Uterine smooth muscle cell (primary cell): ENCODE measurements around the gene IL37. TPM values are rescaled to one million over a fixed set of nuclear protein-coding genes. Genes with fewer than 3 reads are reported as not detected.

Source experiments
- total RNA-seq: library from RNA; depleted of rRNA; stranded (reverse); fragments of >200 nt; gene quantifications from 2 replicates; pipeline ENCODE4 v1.2.3, GENCODE V29; 2014

Gene IL37, protein sequence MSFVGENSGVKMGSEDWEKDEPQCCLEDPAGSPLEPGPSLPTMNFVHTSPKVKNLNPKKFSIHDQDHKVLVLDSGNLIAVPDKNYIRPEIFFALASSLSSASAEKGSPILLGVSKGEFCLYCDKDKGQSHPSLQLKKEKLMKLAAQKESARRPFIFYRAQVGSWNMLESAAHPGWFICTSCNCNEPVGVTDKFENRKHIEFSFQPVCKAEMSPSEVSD
- total RNA-seq = 0.22 TPM in 1 of 2 replicates, not detected in the other

DNA sequence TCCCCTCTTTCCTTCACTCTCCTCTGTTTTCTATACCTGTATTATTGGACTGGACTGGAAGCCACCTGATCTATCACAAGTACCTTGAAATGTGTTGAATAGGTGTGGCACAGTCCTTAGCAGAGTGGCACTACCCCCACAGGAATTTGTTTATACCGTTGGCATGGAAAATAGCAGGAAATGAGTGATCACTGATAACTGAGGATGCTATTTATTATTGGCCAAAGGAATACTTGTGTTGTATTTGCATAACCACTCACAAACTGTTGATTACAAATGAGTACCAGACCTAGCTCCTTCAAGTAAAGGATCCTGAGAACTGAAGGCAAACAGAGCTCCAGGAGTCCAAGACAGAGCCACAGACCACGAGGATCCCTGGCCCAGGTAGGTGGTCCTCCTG, at the start of gene IL37:
Gene IL37, plus strand, starts transcription at position 301 of the 400 bp plus-strand sequence. CDS start 1,848 bp downstream, outside the sequence.

Other genes with a start within 250 kb of the IL37 start
- gene NT5DC4, start 190.1 kb upstream of the IL37 start, total RNA-seq = 0.11 TPM in 1 of 2 replicates, not detected in the other
- 3.9 and 15.8 TPM in 2 replicates for gene CKAP2L, start 146.6 kb upstream of the IL37 start, total RNA-seq
- 0.12 and 0.22 TPM in 2 replicates for gene IL1A, start 126.7 kb upstream of the IL37 start, total RNA-seq
- 0.77 and 1.7 TPM in 2 replicates for gene IL1B, start 74.4 kb upstream of the IL37 start, total RNA-seq
- gene IL36G, start 66.8 kb downstream of the IL37 start, total RNA-seq = not detected in 2 replicates
- not detected in 2 replicates for gene IL36A, start 94.3 kb downstream of the IL37 start, total RNA-seq
- not detected in 2 replicates for gene IL36B, start 141.7 kb downstream of the IL37 start, total RNA-seq
- under 0.01 TPM in 1 of 2 replicates, not detected in the other for gene IL36RN, start 148.0 kb downstream of the IL37 start, total RNA-seq
- gene IL1F10, start 156.8 kb downstream of the IL37 start, total RNA-seq = not detected in 2 replicates
- gene IL1RN, start 216.4 kb downstream of the IL37 start, total RNA-seq = not detected in 2 replicates